Subcutaneous abdominal adipose tissue (tissue), 5 donors: Measurements from ENCODE around the gene PSG5.
"Not testable (repeated sequence)": the region's sequence is repeated elsewhere in the genome, so short reads cannot be mapped to it uniquely, and the experiment has no call there.

Experiments
- H3K27ac ChIP-seq: one replicate; pipeline ENCODE4 v1.7.0; 2013; ENCODE audit warnings: low read depth, mild to moderate bottlenecking, inconsistent platforms, low read length, moderate library complexity
- H3K27me3 ChIP-seq, 5 donors: one replicate each; pipeline ENCODE4 v1.7.0; 2013; ENCODE audit warnings: low read length in 5 of 5, inconsistent platforms in 1 of 5; ENCODE audit not compliant: control insufficient read depth in 5 of 5, insufficient read depth in 4 of 5
- H3K36me3 ChIP-seq, 5 donors: one replicate each; pipeline ENCODE4 v1.7.0; 2013; ENCODE audit warnings: low read length in 5 of 5; ENCODE audit not compliant: control insufficient read depth in 5 of 5, insufficient read depth in 5 of 5
- H3K4me1 ChIP-seq, 5 donors: one replicate each; pipeline ENCODE4 v1.7.0; 2013; ENCODE audit warnings: low read length in 5 of 5, mild to moderate bottlenecking in 3 of 5, moderate library complexity in 1 of 5; ENCODE audit not compliant: control insufficient read depth in 5 of 5, insufficient read depth in 5 of 5
- H3K4me3 ChIP-seq, 5 donors: one replicate each; pipeline ENCODE4 v1.7.0; 2013; ENCODE audit warnings: low read length in 5 of 5, low read depth in 1 of 5
- H3K9ac ChIP-seq, 5 donors: one replicate each; pipeline ENCODE4 v1.7.0; 2013; ENCODE audit warnings: low read length in 5 of 5, mild to moderate bottlenecking in 4 of 5, moderate library complexity in 3 of 5
- H3K9me3 ChIP-seq, 5 donors: one replicate each; pipeline ENCODE4 v1.7.0; 2013; ENCODE audit warnings: low read length in 5 of 5; ENCODE audit not compliant: control insufficient read depth in 5 of 5
- donor health status: healthy.
- donor health status: healthy.
- donor health status: healthy.
- donor health status: healthy.
- donor health status: healthy.

PSG5 gene

GRCh38 chr19:43207991-43208390 is 21.7 kb upstream of the PSG5 start:
- no peaks in the 10 kb centered on the region for H3K36me3 ChIP-seq
- H3K9ac ChIP-seq: no peak overlapping the region
- no peaks in the 10 kb centered on the region for H3K27me3 ChIP-seq
- H3K27ac ChIP-seq: no peak overlapping the region
- no peaks in the 10 kb centered on the region for H3K4me1 ChIP-seq
- H3K9me3 ChIP-seq: no peaks in the 10 kb centered on the region
- H3K4me3 ChIP-seq: no peak overlapping the region

GRCh38 chr19:43207174-43207573 is 20.8 kb upstream of the PSG5 start:
- not testable (repeated sequence) for H3K36me3 ChIP-seq, H3K9ac ChIP-seq, H3K9me3 ChIP-seq, H3K4me1 ChIP-seq, H3K27ac ChIP-seq, H3K27me3 ChIP-seq, H3K4me3 ChIP-seq

GRCh38 chr19:43205471-43206105 is 19.3 kb upstream of the PSG5 start, which contains the start of gene PSG4:
Gene PSG4, minus strand, starts transcription at chr19:43205638. Its CDS starts 102 bp downstream, at chr19:43205536.
- not testable (repeated sequence) for H3K27ac ChIP-seq, H3K27me3 ChIP-seq, H3K4me3 ChIP-seq, H3K4me1 ChIP-seq, H3K9me3 ChIP-seq, H3K36me3 ChIP-seq, H3K9ac ChIP-seq

- H3K4me3 ChIP-seq, H3K4me1 ChIP-seq, H3K36me3 ChIP-seq, H3K27me3 ChIP-seq, H3K27ac ChIP-seq, H3K9ac ChIP-seq, H3K9me3 ChIP-seq: not testable (repeated sequence)
Measured at GRCh38 chr19:43203611-43204010, 17.3 kb upstream of the PSG5 start.

- H3K27me3 ChIP-seq, H3K9me3 ChIP-seq, H3K27ac ChIP-seq, H3K36me3 ChIP-seq, H3K4me3 ChIP-seq, H3K4me1 ChIP-seq, H3K9ac ChIP-seq: not testable (repeated sequence)
Measured at GRCh38 chr19:43201891-43202290, 15.6 kb upstream of the PSG5 start.

GRCh38 chr19:43201337-43201801 is 15.0 kb upstream of the PSG5 start:
- not testable (repeated sequence) for H3K4me1 ChIP-seq, H3K4me3 ChIP-seq, H3K9me3 ChIP-seq, H3K9ac ChIP-seq, H3K27me3 ChIP-seq, H3K27ac ChIP-seq, H3K36me3 ChIP-seq

- H3K27me3 ChIP-seq, H3K9ac ChIP-seq: not testable (repeated sequence)
Measured at GRCh38 chr19:43198686-43199419, 12.5 kb upstream of the PSG5 start.

GRCh38 chr19:43197666-43198397 is 11.5 kb upstream of the PSG5 start:
- not testable (repeated sequence) for H3K4me1 ChIP-seq, H3K36me3 ChIP-seq, H3K4me3 ChIP-seq, H3K9me3 ChIP-seq, H3K27me3 ChIP-seq, H3K27ac ChIP-seq, H3K9ac ChIP-seq

More at GRCh38 chr19:43198686-43199419, 12.5 kb upstream of the PSG5 start:
- H3K27ac ChIP-seq, H3K4me1 ChIP-seq, H3K4me3 ChIP-seq, H3K36me3 ChIP-seq, H3K9me3 ChIP-seq: not testable (repeated sequence)

GRCh38 chr19:43194397-43194796 is 8.1 kb upstream of the PSG5 start:
- H3K9me3 ChIP-seq, H3K27ac ChIP-seq, H3K36me3 ChIP-seq, H3K4me3 ChIP-seq, H3K27me3 ChIP-seq, H3K9ac ChIP-seq, H3K4me1 ChIP-seq: not testable (repeated sequence)

GRCh38 chr19:43192381-43193155 is 6.2 kb upstream of the PSG5 start:
- H3K36me3 ChIP-seq, H3K27me3 ChIP-seq, H3K4me3 ChIP-seq, H3K9me3 ChIP-seq, H3K9ac ChIP-seq, H3K4me1 ChIP-seq, H3K27ac ChIP-seq: not testable (repeated sequence)
